HCT116 (cell line): Measurements from ENCODE around the gene MUC21. TPM values are rescaled to one million over a fixed set of nuclear protein-coding genes. Genes with fewer than 3 reads are reported as not detected.

Experiments
- ATAC-seq: fragments of 200-7000 bp; cut with Tn5 transposase; 2 replicates; pipeline ENCODE4 v1.9.1; 2020; ENCODE audit warnings: mild to moderate bottlenecking, moderate library complexity
- BruUV-seq: library from RNA; stranded (reverse); fragments of 400-500 nt; replicated peaks from 2 replicates; lab custom pipeline; 2021; lab: Mats Ljungman, UMichigan
- CTCF ChIA-PET: fragments of 300-600 bp; sonication (Branson Sonifier 250); formaldehyde crosslinking; loops from one replicate; lab custom pipeline; 2021; ENCODE audit warnings: antibody characterized with exemption; lab: Charles Lee
- POLR2A ChIA-PET: fragments of 300-600, 350-600 bp; sonication (Branson Sonifier 250); formaldehyde crosslinking; loops from one replicate; lab custom pipeline; 2021; ENCODE audit warnings: antibody characterized with exemption; lab: Charles Lee
- RAD21 ChIA-PET, 2 experiments: fragments of 300-600 bp; sonication (Branson Sonifier 250); formaldehyde crosslinking; loops; one replicate each; lab custom pipeline; 2023; ENCODE audit warnings: low total read pairs in 2 of 2; ENCODE audit not compliant: uncharacterized antibody in 2 of 2, unreplicated experiment in 2 of 2, low non-redundant PET in 1 of 2; lab: Charles Lee
- DNase-seq: peaks from one replicate; pipeline ENCODE4 v3.0.0-alpha.2; 2010; ENCODE audit warnings: low read depth, low spot score
- H2AFZ ChIP-seq: fragments of 200-600 bp; shearing (Covaris generic), sonication (generic); 2 replicates; pipeline ENCODE4 v1.6.1; 2017; ENCODE audit warnings: low read depth, mixed run types, mixed read lengths, antibody characterized with exemption, low read length; ENCODE audit not compliant: poor library complexity, severe bottlenecking
- H3K27ac ChIP-seq: 2 replicates; pipeline ENCODE4 v1.5.1; 2012; ENCODE audit warnings: low read depth, low read length
- H3K27me3 ChIP-seq: fragments of 200-600 bp; sonication (generic); 2 replicates; pipeline ENCODE4 v1.6.1; 2016; ENCODE audit warnings: mixed run types, low read length, mixed read lengths; ENCODE audit not compliant: insufficient read depth
- H3K36me3 ChIP-seq, 2 experiments: fragments of 200-500 bp in 1 of 2; fragments of 200-600 bp in 1 of 2; sonication (Bioruptor generic) in 1 of 2; sonication (generic) in 1 of 2; 2 replicates each; pipeline versions ENCODE4 v1.5.1 to v1.6.1; 2014 to 2016; ENCODE audit warnings: low read length in 2 of 2, inconsistent platforms in 1 of 2, mixed read lengths in 1 of 2, mixed run types in 1 of 2; ENCODE audit not compliant: insufficient read depth in 2 of 2, control insufficient read depth in 1 of 2
- H3K4me1 ChIP-seq, 2 experiments: fragments of 200-600 bp in 1 of 2; sonication (generic) in 1 of 2; 2 replicates each; pipeline versions ENCODE4 v1.5.1 to v1.6.1; 2012 to 2017; ENCODE audit warnings: low read length in 2 of 2, inconsistent platforms in 1 of 2, mild to moderate bottlenecking in 1 of 2, mixed read lengths in 1 of 2, mixed run types in 1 of 2, moderate library complexity in 1 of 2; ENCODE audit not compliant: insufficient read depth in 2 of 2, control insufficient read depth in 1 of 2
- H3K4me2 ChIP-seq: fragments of 200-600 bp; sonication (generic); 2 replicates; pipeline ENCODE4 v1.6.1; 2017; ENCODE audit warnings: mixed run types, low read length, mixed read lengths
- H3K4me3 ChIP-seq, 2 experiments: fragments of 200-600 bp in 1 of 2; sonication (generic) in 1 of 2; replicated peaks in 1 of 2; 2 replicates each; pipeline ENCODE4 v1.5.1; 2011 to 2016; ENCODE audit warnings: low read length in 2 of 2, control low read depth in 1 of 2, low read depth in 1 of 2, mild to moderate bottlenecking in 1 of 2, mixed read lengths in 1 of 2, mixed run types in 1 of 2
- H3K79me2 ChIP-seq: fragments of 200-600 bp; sonication (generic); 2 replicates; pipeline ENCODE4 v1.6.1; 2017; ENCODE audit warnings: mild to moderate bottlenecking, mixed run types, low read length, moderate library complexity, mixed read lengths; ENCODE audit not compliant: insufficient read depth
- H3K9ac ChIP-seq: fragments of 200-600 bp; sonication (generic); 2 replicates; pipeline ENCODE4 v1.6.1; 2016; ENCODE audit warnings: low read length, mixed read lengths
- H3K9me2 ChIP-seq: fragments of 200-600 bp; sonication (generic), shearing (Covaris generic); 2 replicates; pipeline ENCODE4 v1.6.1; 2017; ENCODE audit warnings: mixed run types, mild to moderate bottlenecking, moderate library complexity; ENCODE audit not compliant: insufficient read depth
- H3K9me3 ChIP-seq, 2 experiments: fragments of 200-500 bp in 1 of 2; fragments of 200-600 bp in 1 of 2; sonication (Bioruptor generic) in 1 of 2; sonication (generic) in 1 of 2; 2 replicates each; pipeline ENCODE4 v1.6.1; 2014 to 2017; ENCODE audit warnings: low read length in 2 of 2, mixed read lengths in 2 of 2, inconsistent platforms in 1 of 2, low read depth in 1 of 2, mild to moderate bottlenecking in 1 of 2, mixed run types in 1 of 2, moderate library complexity in 1 of 2; ENCODE audit not compliant: control insufficient read depth in 1 of 2, insufficient read depth in 1 of 2
- H4K20me1 ChIP-seq: fragments of 200-600 bp; sonication (generic), shearing (Covaris generic); 2 replicates; pipeline ENCODE4 v1.6.1; 2017; ENCODE audit warnings: mixed run types, mild to moderate bottlenecking, moderate library complexity; ENCODE audit not compliant: insufficient read depth
- CEBPB ChIP-seq: IDR thresholded peaks from 2 replicates; pipeline ENCODE4 v1.6.1; 2012; ENCODE audit warnings: low read depth
- EGR1 ChIP-seq: IDR thresholded peaks from 2 replicates; pipeline ENCODE4 v1.6.1; 2012; ENCODE audit warnings: low read depth
- ELF1 ChIP-seq: IDR thresholded peaks from 2 replicates; pipeline ENCODE4 v1.6.1; 2012; ENCODE audit warnings: low read depth, borderline replicate concordance
- EZH2 ChIP-seq: fragments of 200-600 bp; sonication (generic); IDR thresholded peaks from 2 replicates; pipeline ENCODE4 v1.6.1; 2017; ENCODE audit warnings: antibody characterized with exemption, mixed run types
- EZH2phosphoT487 ChIP-seq: fragments of 200-600 bp; IDR thresholded peaks from 2 replicates; pipeline ENCODE4 v1.6.1; 2018; ENCODE audit warnings: antibody characterized with exemption, borderline replicate concordance
- POLR2A ChIP-seq: IDR thresholded peaks from 2 replicates; pipeline ENCODE4 v1.7.0; 2011; ENCODE audit warnings: borderline replicate concordance; ENCODE audit not compliant: insufficient read depth, insufficient read length; ENCODE audit errors: extremely low read depth
- POLR2AphosphoS5 ChIP-seq: IDR thresholded peaks from 2 replicates; pipeline ENCODE4 v1.6.1; 2011; ENCODE audit warnings: mild to moderate bottlenecking, low read depth, low read length, moderate library complexity
- RAD21 ChIP-seq: IDR thresholded peaks from 2 replicates; pipeline ENCODE4 v1.6.1; 2012; ENCODE audit warnings: low read depth, mild to moderate bottlenecking
- SIN3A ChIP-seq: IDR thresholded peaks from 2 replicates; pipeline ENCODE4 v1.6.1; 2012; ENCODE audit warnings: low read depth
- SP1 ChIP-seq: IDR thresholded peaks from 2 replicates; pipeline ENCODE4 v1.6.1; 2012; ENCODE audit warnings: low read depth
- SRF ChIP-seq: IDR thresholded peaks from 2 replicates; pipeline ENCODE4 v1.6.1; 2012; ENCODE audit warnings: low read depth
- TCF7L2 ChIP-seq: IDR thresholded peaks from 2 replicates; pipeline ENCODE4 v1.7.0; 2011; ENCODE audit warnings: borderline replicate concordance, inconsistent platforms; ENCODE audit not compliant: insufficient read depth, insufficient read length; ENCODE audit errors: extremely low read depth
- ZFX ChIP-seq: fragments of 450-650 bp; IDR thresholded peaks from 2 replicates; pipeline ENCODE4 v1.6.1; 2017
- ZNF274 ChIP-seq: fragments of 200-500 bp; sonication (Bioruptor generic); IDR thresholded peaks from 2 replicates; pipeline ENCODE4 v1.6.1; 2014; ENCODE audit warnings: mild to moderate bottlenecking, low read depth, low read length, inconsistent platforms
- intact Hi-C: fragments of 100-400 bp; cut with micrococcal nuclease; formaldehyde crosslinking; loops from 2 replicates; pipeline ENCODE4 v1.10.0; 2022
- total RNA-seq: library from RNA; stranded (reverse); gene quantifications from one replicate; pipeline ENCODE4 v1.2.1, GENCODE V29; 2021; ENCODE audit not compliant: unreplicated experiment
- TF ChIP-seq, protein P1 (sequence below): IDR thresholded peaks from 2 replicates; pipeline ENCODE4 v1.6.1; 2012
- TF ChIP-seq, protein P2 (sequence below), 3 experiments: fragments of 200-600 bp in 1 of 3; sonication (generic) in 1 of 3; IDR thresholded peaks in 2 of 3; conservative IDR thresholded peaks in 1 of 3; 2 replicates each; pipeline ENCODE4 v1.5.1; 2012 to 2017; ENCODE audit warnings: low read depth in 2 of 3, low read length in 2 of 3, antibody characterized with exemption in 1 of 3, borderline replicate concordance in 1 of 3, control low read depth in 1 of 3, mild to moderate bottlenecking in 1 of 3, mixed read lengths in 1 of 3, mixed run types in 1 of 3, moderate library complexity in 1 of 3; ENCODE audit not compliant: insufficient read depth in 1 of 3
- TF ChIP-seq, protein P3 (sequence below): IDR thresholded peaks from 2 replicates; pipeline ENCODE4 v1.6.1; 2011; ENCODE audit warnings: mild to moderate bottlenecking, low read length, moderate library complexity; ENCODE audit not compliant: insufficient replicate concordance; ENCODE audit errors: extremely low read depth

Gene MUC21
- total RNA-seq, 1 experiment from 2014 or later = not detected

DNA sequence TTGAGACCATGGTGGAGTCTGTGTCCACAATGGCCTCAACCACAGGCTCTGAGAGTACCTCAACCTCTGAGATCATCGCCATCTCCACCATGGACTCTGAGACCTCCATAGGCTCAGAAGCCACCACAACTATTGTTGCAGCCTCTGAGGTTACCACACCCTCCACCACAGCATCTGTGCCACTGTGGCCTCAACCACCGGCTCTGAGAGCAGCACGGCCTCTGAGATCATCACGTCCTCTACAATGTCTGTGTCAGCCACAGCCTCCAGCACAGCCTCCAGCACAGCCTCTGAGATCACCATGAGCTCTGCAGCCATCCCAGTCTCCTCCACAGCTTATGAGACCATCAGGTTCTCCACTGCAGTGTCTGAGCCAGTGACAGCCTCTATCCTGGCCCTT is 19.4 kb upstream of the MUC21 start:
- ChIA-PET POLR2A (no interaction called here), CTCF (no interaction called here), RAD21 (no interaction called here)
- no peaks in the 10 kb centered on the region for H4K20me1 ChIP-seq
- TF ChIP-seq ELF1 (no peak), SIN3A (no peak), SRF (no peak), TCF7L2 (no peak), RAD21 (no peak), EZH2 (no peak), SP1 (no peak), CEBPB (no peak), POLR2A (no peak)
- TF ChIP-seq, protein P1, sequence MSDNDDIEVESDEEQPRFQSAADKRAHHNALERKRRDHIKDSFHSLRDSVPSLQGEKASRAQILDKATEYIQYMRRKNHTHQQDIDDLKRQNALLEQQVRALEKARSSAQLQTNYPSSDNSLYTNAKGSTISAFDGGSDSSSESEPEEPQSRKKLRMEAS = no peak
- no peaks in the 10 kb centered on the region; a peak in 1 of 4 replicates for H3K4me1 ChIP-seq
- no peaks in the 10 kb centered on the region for H3K79me2 ChIP-seq
- BruUV-seq = no TSS peak
- no peak overlapping the region for H3K4me3 ChIP-seq
- H3K9ac ChIP-seq = no peak overlapping the region
- H3K4me2 ChIP-seq = no peak overlapping the region
- intact Hi-C loops = no loop called here
- ATAC-seq = no peak
- no peaks in the 10 kb centered on the region for H3K27me3 ChIP-seq
- H3K9me3 ChIP-seq = no peaks in the 10 kb centered on the region
- H3K36me3 ChIP-seq = no peaks in the 10 kb centered on the region
- no peaks in the 10 kb centered on the region for H3K9me2 ChIP-seq
- H3K27ac ChIP-seq = no peak overlapping the region
- DNase-seq = no peak
- no peak overlapping the region for H2AFZ ChIP-seq

DNA sequence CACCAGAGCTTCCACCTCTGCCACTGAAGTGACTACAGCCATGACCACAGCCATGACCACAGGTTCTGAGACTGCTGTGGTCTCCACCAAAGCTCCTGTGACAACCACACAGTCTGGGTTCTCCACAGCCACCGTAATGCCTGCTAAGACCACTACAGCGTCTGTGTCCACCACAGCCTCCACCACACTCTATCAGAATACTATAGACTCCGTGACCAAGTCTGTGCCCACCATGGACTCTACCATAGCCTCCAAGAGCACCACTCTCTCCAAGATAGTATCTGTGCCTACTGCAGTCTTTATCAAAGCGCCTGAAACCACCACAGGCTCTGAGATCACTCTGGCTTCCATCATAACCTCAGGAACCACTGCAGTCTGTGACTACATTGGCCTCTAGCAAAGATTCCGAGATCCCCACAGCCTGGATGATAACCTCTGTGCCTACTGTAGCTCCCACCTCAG is 18.3 kb upstream of the MUC21 start:
- Histone ChIP-seq H3K4me3 (no peak overlapping the region), H3K9ac (no peak overlapping the region), H3K4me2 (no peak overlapping the region), H3K9me2 (no peaks in the 10 kb centered on the region), H3K27me3 (no peaks in the 10 kb centered on the region), H3K27ac (no peak overlapping the region), H3K4me1 (no peaks in the 10 kb centered on the region; a peak in 1 of 4 replicates), H2AFZ (no peak overlapping the region), H3K79me2 (no peaks in the 10 kb centered on the region), H3K9me3 (no peaks in the 10 kb centered on the region), H4K20me1 (no peaks in the 10 kb centered on the region), H3K36me3 (no peaks in the 10 kb centered on the region)
- ChIA-PET RAD21 (no interaction called here), POLR2A (no interaction called here), CTCF (no interaction called here)
- no TSS peak for BruUV-seq
- intact Hi-C loops = no loop called here
- ATAC-seq (no peak), DNase-seq (no peak)
- TF ChIP-seq POLR2A (no peak), ELF1 (no peak), EGR1 (no peak), ZFX (no peak), CEBPB (no peak), POLR2AphosphoS5 (no peak), EZH2phosphoT487 (no peak), RAD21 (no peak), ZNF274 (no peak)
- TF ChIP-seq, protein P2, sequence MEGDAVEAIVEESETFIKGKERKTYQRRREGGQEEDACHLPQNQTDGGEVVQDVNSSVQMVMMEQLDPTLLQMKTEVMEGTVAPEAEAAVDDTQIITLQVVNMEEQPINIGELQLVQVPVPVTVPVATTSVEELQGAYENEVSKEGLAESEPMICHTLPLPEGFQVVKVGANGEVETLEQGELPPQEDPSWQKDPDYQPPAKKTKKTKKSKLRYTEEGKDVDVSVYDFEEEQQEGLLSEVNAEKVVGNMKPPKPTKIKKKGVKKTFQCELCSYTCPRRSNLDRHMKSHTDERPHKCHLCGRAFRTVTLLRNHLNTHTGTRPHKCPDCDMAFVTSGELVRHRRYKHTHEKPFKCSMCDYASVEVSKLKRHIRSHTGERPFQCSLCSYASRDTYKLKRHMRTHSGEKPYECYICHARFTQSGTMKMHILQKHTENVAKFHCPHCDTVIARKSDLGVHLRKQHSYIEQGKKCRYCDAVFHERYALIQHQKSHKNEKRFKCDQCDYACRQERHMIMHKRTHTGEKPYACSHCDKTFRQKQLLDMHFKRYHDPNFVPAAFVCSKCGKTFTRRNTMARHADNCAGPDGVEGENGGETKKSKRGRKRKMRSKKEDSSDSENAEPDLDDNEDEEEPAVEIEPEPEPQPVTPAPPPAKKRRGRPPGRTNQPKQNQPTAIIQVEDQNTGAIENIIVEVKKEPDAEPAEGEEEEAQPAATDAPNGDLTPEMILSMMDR (IDR thresholded peaks at IDR 0.05 in 2 of 3, conservative IDR thresholded peaks at IDR 0.05 in 1 of 3; ENCODE audit: borderline replicate concordance in 1 of 3, insufficient read depth in 1 of 3, low read depth in 2 of 3, low read length in 2 of 3) = no peak
- TF ChIP-seq, protein P1 = no peak
- TF ChIP-seq, protein P3, sequence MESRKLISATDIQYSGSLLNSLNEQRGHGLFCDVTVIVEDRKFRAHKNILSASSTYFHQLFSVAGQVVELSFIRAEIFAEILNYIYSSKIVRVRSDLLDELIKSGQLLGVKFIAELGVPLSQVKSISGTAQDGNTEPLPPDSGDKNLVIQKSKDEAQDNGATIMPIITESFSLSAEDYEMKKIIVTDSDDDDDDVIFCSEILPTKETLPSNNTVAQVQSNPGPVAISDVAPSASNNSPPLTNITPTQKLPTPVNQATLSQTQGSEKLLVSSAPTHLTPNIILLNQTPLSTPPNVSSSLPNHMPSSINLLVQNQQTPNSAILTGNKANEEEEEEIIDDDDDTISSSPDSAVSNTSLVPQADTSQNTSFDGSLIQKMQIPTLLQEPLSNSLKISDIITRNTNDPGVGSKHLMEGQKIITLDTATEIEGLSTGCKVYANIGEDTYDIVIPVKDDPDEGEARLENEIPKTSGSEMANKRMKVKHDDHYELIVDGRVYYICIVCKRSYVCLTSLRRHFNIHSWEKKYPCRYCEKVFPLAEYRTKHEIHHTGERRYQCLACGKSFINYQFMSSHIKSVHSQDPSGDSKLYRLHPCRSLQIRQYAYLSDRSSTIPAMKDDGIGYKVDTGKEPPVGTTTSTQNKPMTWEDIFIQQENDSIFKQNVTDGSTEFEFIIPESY = no peak
